ENCODE data around the gene RPP25L. TPM values are rescaled to one million over a fixed set of nuclear protein-coding genes. Genes with fewer than 3 reads are reported as not detected.

Gene RPP25L
- total RNA-seq, 2 donors from 2014 or later = 25.0 to 31.8 TPM

- ATAC-seq (replicated peaks in 1 of 2) (peak; percentile 14 to 26), DNase-seq (peak; percentile 76 to 80)
- Mint-ChIP-seq H3K27me3 (ENCODE audit: low read depth) (peaks cover 19% of the 10 kb centered on the region), H3K27ac (peak overlapping the region; percentile 24), H3K4me3 (no peak overlapping the region), H3K9me3 (no peaks in the 10 kb centered on the region), H3K4me1 (ENCODE audit: low read depth) (peaks cover 66% of the 10 kb centered on the region), H3K36me3 (ENCODE audit: insufficient read depth in 2 of 2) (no peaks in the 10 kb centered on the region)
Measured at GRCh38 chr9:34633851-34634550, 22.1 kb upstream of the RPP25L start.

- ATAC-seq (replicated peaks in 1 of 2) = no peak
- H3K4me3 Mint-ChIP-seq = no peak overlapping the region
- no peaks in the 10 kb centered on the region for H3K9me3 Mint-ChIP-seq
- H3K4me1 Mint-ChIP-seq (ENCODE audit: low read depth) = peaks cover 64% of the 10 kb centered on the region
- no peak overlapping the region for H3K27ac Mint-ChIP-seq
- H3K36me3 Mint-ChIP-seq (ENCODE audit: insufficient read depth in 2 of 2) = peaks cover 0 to 2% of the 10 kb centered on the region in 2 donors
- peaks cover 26% of the 10 kb centered on the region for H3K27me3 Mint-ChIP-seq (ENCODE audit: low read depth)
- DNase-seq = no peak
Measured at GRCh38 chr9:34633166-34633565, 21.3 kb upstream of the RPP25L start.

DNA sequence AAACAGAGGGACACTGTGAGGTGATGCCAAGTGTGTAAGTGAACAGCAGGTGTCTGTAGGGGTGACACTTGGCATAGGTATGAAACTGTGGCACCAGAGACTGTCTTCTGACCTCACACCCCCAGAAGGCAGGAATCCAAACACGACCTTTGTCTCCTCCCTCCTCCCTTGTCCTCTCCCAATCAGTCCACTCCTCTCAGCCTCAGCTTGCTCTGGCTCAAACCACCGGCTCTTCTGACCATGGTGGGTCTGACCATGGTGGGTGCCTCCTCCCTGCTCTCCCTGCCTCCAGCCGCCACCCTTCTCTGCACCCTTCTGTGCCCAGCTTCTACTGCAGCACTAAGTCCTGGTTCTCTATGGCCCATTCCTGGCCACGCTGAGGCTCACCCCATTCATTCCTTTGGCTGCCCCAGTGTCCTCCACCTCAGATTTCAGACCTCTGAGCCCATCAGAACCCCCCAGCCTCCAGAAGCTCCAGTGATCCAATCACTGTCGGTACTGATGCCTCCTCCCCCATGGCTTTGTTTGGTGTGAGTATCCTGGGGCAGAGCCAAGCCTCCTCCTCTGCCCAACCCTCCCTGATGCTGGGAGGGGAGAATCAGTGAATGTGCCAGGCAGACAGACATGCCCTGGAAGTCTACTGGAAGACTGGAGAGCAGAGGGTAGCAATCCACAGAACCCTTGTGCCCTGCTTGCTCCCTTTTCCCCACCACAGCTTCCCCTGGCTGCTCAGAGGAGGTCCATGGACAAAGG lies 18.7 kb upstream of the RPP25L start:
- no peak overlapping the region for H3K27ac Mint-ChIP-seq
- DNase-seq (no peak), ATAC-seq (replicated peaks in 1 of 2) (no peak)
- peak overlapping the region; percentile 24 to 49 for H3K4me3 Mint-ChIP-seq
- peaks cover 52% of the 10 kb centered on the region for H3K27me3 Mint-ChIP-seq (ENCODE audit: low read depth)
- peaks cover 0 to 2% of the 10 kb centered on the region in 2 donors for H3K36me3 Mint-ChIP-seq (ENCODE audit: insufficient read depth in 2 of 2)
- H3K4me1 Mint-ChIP-seq (ENCODE audit: low read depth) = peaks cover 49% of the 10 kb centered on the region
- H3K9me3 Mint-ChIP-seq = no peaks in the 10 kb centered on the region

DNA sequence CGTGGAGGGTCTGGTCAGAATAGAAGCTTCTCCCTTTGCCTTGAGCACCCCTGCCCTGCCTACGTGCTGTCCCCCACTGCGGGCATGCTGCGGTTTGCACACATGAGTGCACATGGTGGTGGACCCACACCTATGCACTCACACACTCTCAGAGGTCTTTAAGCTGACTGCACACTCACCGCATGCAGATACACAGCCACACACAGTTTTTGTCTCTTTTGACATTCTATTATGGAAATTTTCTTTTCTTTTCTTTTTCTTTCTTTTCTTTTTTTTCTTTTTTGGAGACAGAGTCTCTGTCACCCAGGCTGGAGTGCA lies 17.6 kb upstream of the RPP25L start:
- ATAC-seq (replicated peaks in 1 of 2) = no peak
- Mint-ChIP-seq H3K4me3 (peak overlapping the region; percentile 67 to 86), H3K36me3 (ENCODE audit: insufficient read depth in 2 of 2) (peaks cover 0 to 2% of the 10 kb centered on the region in 2 donors), H3K4me1 (ENCODE audit: low read depth) (peaks cover 37% of the 10 kb centered on the region), H3K9me3 (no peaks in the 10 kb centered on the region), H3K27me3 (ENCODE audit: low read depth) (peaks cover 59% of the 10 kb centered on the region), H3K27ac (no peak overlapping the region)
- no peak for DNase-seq

GRCh38 chr9:34628656-34629490 lies 17.0 kb upstream of the RPP25L start, which contains the start of gene ARID3C:
ARID3C (minus strand) TSS chr9:34629066; CDS start chr9:34628014, 1,052 bp downstream.
- Mint-ChIP-seq H3K36me3 (ENCODE audit: insufficient read depth in 2 of 2) (peaks cover 0 to 2% of the 10 kb centered on the region in 2 donors), H3K27ac (no peak within 1 kb of the TSS), H3K4me3 (peak within 1 kb of the TSS; percentile 82 to 86), H3K9me3 (no peaks in the 10 kb centered on the region), H3K4me1 (ENCODE audit: low read depth) (peaks cover 34% of the 10 kb centered on the region), H3K27me3 (ENCODE audit: low read depth) (peaks cover 62% of the 10 kb centered on the region)
- peak; percentile 55 to 59 for DNase-seq
- peak; percentile 85 to 88 for ATAC-seq (replicated peaks in 1 of 2)

GRCh38 chr9:34627716-34628655 lies 16.1 kb upstream of the RPP25L start:
- Mint-ChIP-seq H3K36me3 (ENCODE audit: insufficient read depth in 2 of 2) (peaks cover 0 to 2% of the 10 kb centered on the region in 2 donors), H3K4me3 (peak overlapping the region; percentile 82 to 83), H3K27me3 (ENCODE audit: low read depth) (peaks cover 71% of the 10 kb centered on the region), H3K4me1 (ENCODE audit: low read depth) (peaks cover 33% of the 10 kb centered on the region), H3K27ac (no peak overlapping the region), H3K9me3 (no peaks in the 10 kb centered on the region)
- no peak for DNase-seq
- peak; percentile 2 to 4 for ATAC-seq (replicated peaks in 1 of 2)

GRCh38 chr9:34625186-34625486 lies 13.2 kb upstream of the RPP25L start:
- Mint-ChIP-seq H3K4me3 (no peak overlapping the region), H3K36me3 (ENCODE audit: insufficient read depth in 2 of 2) (peaks cover 0 to 5% of the 10 kb centered on the region in 2 donors), H3K4me1 (ENCODE audit: low read depth) (peaks cover 32% of the 10 kb centered on the region), H3K27me3 (ENCODE audit: low read depth) (peaks cover 75% of the 10 kb centered on the region), H3K9me3 (no peaks in the 10 kb centered on the region), H3K27ac (no peak overlapping the region)
- ATAC-seq (replicated peaks in 1 of 2) (no peak), DNase-seq (no peak)

- Mint-ChIP-seq H3K4me1 (ENCODE audit: low read depth) (peaks cover 32% of the 10 kb centered on the region), H3K4me3 (no peak overlapping the region)
Measured at GRCh38 chr9:34624475-34625185, 12.7 kb upstream of the RPP25L start.

GRCh38 chr9:34623374-34624235 lies 11.7 kb upstream of the RPP25L start:
- peaks cover 34% of the 10 kb centered on the region for H3K4me1 Mint-ChIP-seq (ENCODE audit: low read depth)
- H3K36me3 Mint-ChIP-seq (ENCODE audit: insufficient read depth in 2 of 2) = peaks cover 0 to 5% of the 10 kb centered on the region in 2 donors
- peak overlapping the region; percentile 22 to 60 for H3K4me3 Mint-ChIP-seq
- no peaks in the 10 kb centered on the region for H3K9me3 Mint-ChIP-seq
- H3K27me3 Mint-ChIP-seq (ENCODE audit: low read depth) = peaks cover 61% of the 10 kb centered on the region
- H3K27ac Mint-ChIP-seq = no peak overlapping the region
- ATAC-seq (replicated peaks in 1 of 2) (peak in 1 of 2 donors; percentile 7), DNase-seq (peak; percentile 26 to 35)

More at GRCh38 chr9:34624475-34625185, 12.7 kb upstream of the RPP25L start:
- Mint-ChIP-seq H3K27me3 (ENCODE audit: low read depth) (peaks cover 70% of the 10 kb centered on the region), H3K36me3 (ENCODE audit: insufficient read depth in 2 of 2) (peaks cover 0 to 5% of the 10 kb centered on the region in 2 donors), H3K27ac (no peak overlapping the region), H3K9me3 (no peaks in the 10 kb centered on the region)
- ATAC-seq (replicated peaks in 1 of 2) (no peak), DNase-seq (no peak)

DNA sequence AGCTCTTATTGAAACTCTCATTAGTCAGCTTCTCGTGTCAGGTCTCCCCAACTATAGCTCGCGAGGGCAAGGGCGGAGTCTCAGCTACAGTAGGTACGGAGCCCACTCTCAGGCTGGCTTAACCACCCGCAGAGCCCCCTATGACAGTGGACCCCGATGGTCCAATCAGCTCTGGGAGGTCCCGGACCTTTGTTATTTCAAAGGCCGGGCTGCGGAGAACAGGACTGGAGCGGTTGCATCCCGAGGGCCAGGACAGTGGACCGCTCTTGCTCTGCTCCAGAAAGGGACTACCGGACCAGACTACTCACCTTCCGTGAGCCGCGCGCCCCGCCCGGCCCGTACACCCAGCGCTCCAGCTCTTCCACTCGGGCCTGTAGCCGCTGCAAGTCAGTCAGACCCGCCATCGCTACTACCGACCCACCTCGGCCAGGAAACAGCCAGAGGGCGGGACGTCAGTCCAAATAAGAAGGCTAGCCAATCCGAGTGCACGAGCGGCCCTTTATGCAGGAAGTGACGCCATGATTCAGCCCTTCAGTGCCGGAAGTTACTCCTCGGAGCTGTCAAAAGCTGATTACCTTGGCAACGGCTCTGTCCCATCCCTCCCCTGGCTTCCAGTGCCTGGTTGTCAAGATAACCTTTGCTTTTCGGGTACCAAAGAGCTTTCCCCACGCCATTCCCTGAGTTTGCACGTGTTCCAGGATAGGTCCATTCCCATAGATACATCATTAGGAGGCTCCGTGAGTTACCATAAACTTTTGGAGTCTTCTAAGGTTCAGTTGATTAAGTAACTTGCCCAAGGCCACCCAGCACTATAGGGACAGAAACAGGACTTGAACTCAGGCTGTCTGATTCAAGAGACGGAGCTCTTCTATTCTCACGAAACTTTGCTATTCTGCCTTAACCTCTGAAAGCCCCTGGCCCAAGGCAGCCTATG lies 8.4 kb upstream of the RPP25L start, which contains the start of gene DCTN3:
Gene DCTN3, minus strand, starts transcription at position 435 of the 934 bp plus-strand sequence. Its CDS starts 31 bp downstream, at position 404.
- Mint-ChIP-seq H3K36me3 (ENCODE audit: insufficient read depth in 2 of 2) (peaks cover 2 to 3% of the 10 kb centered on the region in 2 donors), H3K4me1 (ENCODE audit: low read depth) (peaks cover 26% of the 10 kb centered on the region), H3K4me3 (peak within 1 kb of the TSS; percentile 92 to 99), H3K27me3 (ENCODE audit: low read depth) (peaks cover 28% of the 10 kb centered on the region), H3K27ac (peak within 1 kb of the TSS; percentile 26), H3K9me3 (no peaks in the 10 kb centered on the region)
- DNase-seq (peak; percentile 90 to 95), ATAC-seq (replicated peaks in 1 of 2) (peak; percentile 98 to 99)
